ENCODE results near the gene CD34. TPM values are rescaled to one million over a fixed set of nuclear protein-coding genes. Genes with fewer than 3 reads are reported as not detected.

CD34 gene
- total RNA-seq, 1 donor from 2014 or later: 277 TPM

DNA sequence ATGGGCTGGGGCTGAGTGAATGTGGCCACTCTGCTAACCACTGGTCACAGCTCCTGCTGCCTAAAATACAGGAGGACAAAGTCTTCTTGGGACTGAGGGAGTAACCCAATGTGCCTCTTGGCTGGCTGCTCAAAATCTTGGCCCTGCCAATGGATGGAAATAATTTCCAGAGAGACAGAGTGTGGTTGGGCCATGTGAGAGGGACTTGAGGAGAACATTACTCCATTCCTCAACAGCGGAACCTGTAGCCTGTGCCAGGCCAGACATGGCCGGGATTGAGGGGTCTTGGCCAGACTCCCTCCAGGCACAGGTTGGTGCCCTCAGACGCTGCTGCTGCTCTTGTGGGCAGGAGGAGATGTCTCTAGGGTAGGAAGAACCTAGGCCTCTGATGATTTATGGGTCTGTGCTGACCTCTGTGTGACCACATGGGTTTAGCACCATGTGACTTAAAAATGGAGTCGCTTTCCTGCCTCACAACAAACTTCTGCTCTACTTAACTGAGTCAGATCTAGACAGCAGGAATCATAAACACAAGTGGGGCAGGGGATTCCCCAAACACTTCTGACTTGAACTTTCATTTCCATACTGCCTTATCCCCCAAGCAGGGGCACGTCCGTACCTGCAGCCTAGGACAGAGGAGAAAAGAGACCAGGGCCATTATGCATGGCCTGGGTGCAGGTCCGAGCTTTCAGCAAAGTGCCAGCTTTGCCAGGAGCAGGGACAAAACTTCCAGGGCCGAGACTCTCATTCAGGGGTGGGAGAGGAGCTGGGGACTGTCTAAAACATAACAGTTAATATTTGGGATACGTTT lies 79.2 kb downstream of the CD34 start:
- peaks cover 6% of the 10 kb centered on the region for H3K27me3 Mint-ChIP-seq (ENCODE audit: unreplicated experiment)
- H3K9me3 Mint-ChIP-seq (ENCODE audit: unreplicated experiment): no peaks in the 10 kb centered on the region
- peaks cover 61% of the 10 kb centered on the region for H3K4me1 Mint-ChIP-seq (ENCODE audit: unreplicated experiment)
- TF ChIP-seq, protein P1, sequence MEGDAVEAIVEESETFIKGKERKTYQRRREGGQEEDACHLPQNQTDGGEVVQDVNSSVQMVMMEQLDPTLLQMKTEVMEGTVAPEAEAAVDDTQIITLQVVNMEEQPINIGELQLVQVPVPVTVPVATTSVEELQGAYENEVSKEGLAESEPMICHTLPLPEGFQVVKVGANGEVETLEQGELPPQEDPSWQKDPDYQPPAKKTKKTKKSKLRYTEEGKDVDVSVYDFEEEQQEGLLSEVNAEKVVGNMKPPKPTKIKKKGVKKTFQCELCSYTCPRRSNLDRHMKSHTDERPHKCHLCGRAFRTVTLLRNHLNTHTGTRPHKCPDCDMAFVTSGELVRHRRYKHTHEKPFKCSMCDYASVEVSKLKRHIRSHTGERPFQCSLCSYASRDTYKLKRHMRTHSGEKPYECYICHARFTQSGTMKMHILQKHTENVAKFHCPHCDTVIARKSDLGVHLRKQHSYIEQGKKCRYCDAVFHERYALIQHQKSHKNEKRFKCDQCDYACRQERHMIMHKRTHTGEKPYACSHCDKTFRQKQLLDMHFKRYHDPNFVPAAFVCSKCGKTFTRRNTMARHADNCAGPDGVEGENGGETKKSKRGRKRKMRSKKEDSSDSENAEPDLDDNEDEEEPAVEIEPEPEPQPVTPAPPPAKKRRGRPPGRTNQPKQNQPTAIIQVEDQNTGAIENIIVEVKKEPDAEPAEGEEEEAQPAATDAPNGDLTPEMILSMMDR (IDR thresholded peaks at IDR 0.05; ENCODE audit: unreplicated experiment): no peak
- H3K27ac Mint-ChIP-seq (ENCODE audit: unreplicated experiment): no peak overlapping the region
- H3K4me3 Mint-ChIP-seq (ENCODE audit: unreplicated experiment): no peak overlapping the region
- peaks cover 28% of the 10 kb centered on the region for H3K36me3 Mint-ChIP-seq (ENCODE audit: low read depth, unreplicated experiment)
- no peak for DNase-seq (ENCODE audit: low spot score)

Other genes starting within 250 kb of the CD34 start
- 116 TPM for gene CD46, start 159.1 kb downstream of the CD34 start, total RNA-seq (ENCODE audit: unreplicated experiment)